Neural crest cell (in vitro differentiated cells): ENCODE measurements around the gene SHFL. TPM values are rescaled to one million over a fixed set of nuclear protein-coding genes. Genes with fewer than 3 reads are reported as not detected.

Experiments
- DNase-seq: peaks from one replicate; pipeline ENCODE4 v3.0.0; 2021; ENCODE audit warnings: low read depth, mixed read lengths, low spot score
- H3K27ac Mint-ChIP-seq: one replicate; pipeline ENCODE4 v1.8.0; 2021; ENCODE audit warnings: mild to moderate bottlenecking, mixed read lengths; ENCODE audit not compliant: unreplicated experiment
- H3K27me3 Mint-ChIP-seq: 2 replicates; pipeline ENCODE4 v1.8.0; 2021; ENCODE audit warnings: low read depth, mild to moderate bottlenecking, mixed read lengths
- H3K36me3 Mint-ChIP-seq: 2 replicates; pipeline ENCODE4 v1.8.0; 2021; ENCODE audit warnings: low read depth, mild to moderate bottlenecking, mixed read lengths
- H3K4me1 Mint-ChIP-seq: 2 replicates; pipeline ENCODE4 v1.8.0; 2021; ENCODE audit warnings: mixed read lengths
- H3K4me3 Mint-ChIP-seq: one replicate; pipeline ENCODE4 v1.8.0; 2021; ENCODE audit warnings: mild to moderate bottlenecking, mixed read lengths
- H3K9me3 Mint-ChIP-seq: 2 replicates; pipeline ENCODE4 v1.8.0; 2021; ENCODE audit warnings: mixed read lengths
- total RNA-seq: library from RNA; stranded (reverse); gene quantifications from 2 replicates; pipeline ENCODE4 v1.2.1, GENCODE V29; 2021
- TF ChIP-seq, protein P1 (sequence below): fragments of 200-600 bp; sonication (generic); conservative IDR thresholded peaks from 2 replicates; pipeline ENCODE4 v1.5.0; 2021; ENCODE audit warnings: antibody characterized with exemption, mild to moderate bottlenecking

Gene SHFL
- total RNA-seq, 1 donor from 2014 or later, result 0.89 TPM

DNA sequence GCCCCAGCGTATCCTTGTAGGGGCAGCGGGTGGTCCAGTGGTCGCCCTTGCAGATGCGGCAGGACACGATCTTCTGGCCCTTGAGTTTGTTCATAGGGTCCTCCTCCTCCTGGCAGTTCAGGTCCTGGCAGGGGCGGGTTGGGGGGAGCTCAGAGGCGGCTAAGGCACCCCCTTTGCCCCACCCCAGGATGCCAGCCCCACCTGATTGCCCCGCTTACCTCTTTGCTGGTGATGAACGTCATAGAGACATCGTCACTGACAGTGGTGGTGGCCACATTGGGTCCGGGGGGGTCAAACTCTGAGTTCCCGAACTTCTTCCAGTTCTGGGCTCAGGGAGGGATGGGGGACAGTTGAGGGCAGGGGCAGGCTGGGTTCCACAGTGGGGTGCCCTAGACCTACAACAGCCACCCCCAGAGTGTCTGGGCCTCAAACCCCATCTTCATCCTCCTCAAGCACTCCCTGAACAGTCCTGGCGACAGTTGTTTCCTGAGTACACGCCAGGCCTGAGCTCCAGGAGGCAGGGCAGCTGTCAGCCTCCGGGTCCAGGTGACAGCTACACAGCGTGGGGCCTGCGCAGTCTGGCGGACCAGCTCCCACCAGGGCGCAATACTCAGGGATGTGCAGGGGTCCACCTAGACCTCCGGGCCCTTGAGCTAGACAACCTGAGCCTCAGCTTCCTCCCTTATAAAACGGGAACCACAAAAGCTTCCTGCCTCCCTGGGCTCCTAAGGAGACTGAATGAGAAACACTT, 30.9 kb downstream of the SHFL start:
- peaks cover 11% of the 10 kb centered on the region for H3K4me1 Mint-ChIP-seq
- H3K4me3 Mint-ChIP-seq, result peak overlapping the region; percentile 84
- H3K27me3 Mint-ChIP-seq, result peaks cover 18% of the 10 kb centered on the region
- no peak for DNase-seq
- peaks cover 6% of the 10 kb centered on the region for H3K36me3 Mint-ChIP-seq
- no peak overlapping the region for H3K27ac Mint-ChIP-seq
- TF ChIP-seq, protein P1, sequence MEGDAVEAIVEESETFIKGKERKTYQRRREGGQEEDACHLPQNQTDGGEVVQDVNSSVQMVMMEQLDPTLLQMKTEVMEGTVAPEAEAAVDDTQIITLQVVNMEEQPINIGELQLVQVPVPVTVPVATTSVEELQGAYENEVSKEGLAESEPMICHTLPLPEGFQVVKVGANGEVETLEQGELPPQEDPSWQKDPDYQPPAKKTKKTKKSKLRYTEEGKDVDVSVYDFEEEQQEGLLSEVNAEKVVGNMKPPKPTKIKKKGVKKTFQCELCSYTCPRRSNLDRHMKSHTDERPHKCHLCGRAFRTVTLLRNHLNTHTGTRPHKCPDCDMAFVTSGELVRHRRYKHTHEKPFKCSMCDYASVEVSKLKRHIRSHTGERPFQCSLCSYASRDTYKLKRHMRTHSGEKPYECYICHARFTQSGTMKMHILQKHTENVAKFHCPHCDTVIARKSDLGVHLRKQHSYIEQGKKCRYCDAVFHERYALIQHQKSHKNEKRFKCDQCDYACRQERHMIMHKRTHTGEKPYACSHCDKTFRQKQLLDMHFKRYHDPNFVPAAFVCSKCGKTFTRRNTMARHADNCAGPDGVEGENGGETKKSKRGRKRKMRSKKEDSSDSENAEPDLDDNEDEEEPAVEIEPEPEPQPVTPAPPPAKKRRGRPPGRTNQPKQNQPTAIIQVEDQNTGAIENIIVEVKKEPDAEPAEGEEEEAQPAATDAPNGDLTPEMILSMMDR, result no peak
- H3K9me3 Mint-ChIP-seq, result no peaks in the 10 kb centered on the region

DNA sequence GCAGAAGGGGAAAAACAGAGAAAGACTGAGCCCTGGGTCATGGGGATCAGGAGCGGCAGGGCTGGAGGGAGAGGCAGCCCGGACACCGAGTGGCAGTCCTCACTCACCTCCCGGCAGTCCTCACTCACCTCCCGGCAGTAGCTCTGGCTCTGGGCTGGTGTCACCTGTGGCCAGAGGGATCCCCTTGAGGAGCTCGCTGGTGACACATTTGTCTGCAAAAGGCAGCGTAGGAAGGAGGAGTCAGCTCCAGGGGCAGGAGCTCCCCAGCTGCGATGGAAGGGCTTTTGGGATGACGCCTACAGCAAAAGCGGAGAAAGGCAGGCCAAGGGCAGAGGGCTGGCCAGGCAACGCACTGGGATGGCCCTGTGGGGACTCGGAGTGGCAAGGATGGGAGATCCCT, 32.8 kb downstream of the SHFL start:
- H3K27me3 Mint-ChIP-seq, result peaks cover 18% of the 10 kb centered on the region
- peak overlapping the region; percentile 81 for H3K27ac Mint-ChIP-seq
- H3K4me1 Mint-ChIP-seq, result peaks cover 11% of the 10 kb centered on the region
- TF ChIP-seq, protein P1, result no peak
- DNase-seq, result no peak
- no peaks in the 10 kb centered on the region for H3K9me3 Mint-ChIP-seq
- H3K4me3 Mint-ChIP-seq, result peak overlapping the region; percentile 97
- peaks cover 6% of the 10 kb centered on the region for H3K36me3 Mint-ChIP-seq

DNA sequence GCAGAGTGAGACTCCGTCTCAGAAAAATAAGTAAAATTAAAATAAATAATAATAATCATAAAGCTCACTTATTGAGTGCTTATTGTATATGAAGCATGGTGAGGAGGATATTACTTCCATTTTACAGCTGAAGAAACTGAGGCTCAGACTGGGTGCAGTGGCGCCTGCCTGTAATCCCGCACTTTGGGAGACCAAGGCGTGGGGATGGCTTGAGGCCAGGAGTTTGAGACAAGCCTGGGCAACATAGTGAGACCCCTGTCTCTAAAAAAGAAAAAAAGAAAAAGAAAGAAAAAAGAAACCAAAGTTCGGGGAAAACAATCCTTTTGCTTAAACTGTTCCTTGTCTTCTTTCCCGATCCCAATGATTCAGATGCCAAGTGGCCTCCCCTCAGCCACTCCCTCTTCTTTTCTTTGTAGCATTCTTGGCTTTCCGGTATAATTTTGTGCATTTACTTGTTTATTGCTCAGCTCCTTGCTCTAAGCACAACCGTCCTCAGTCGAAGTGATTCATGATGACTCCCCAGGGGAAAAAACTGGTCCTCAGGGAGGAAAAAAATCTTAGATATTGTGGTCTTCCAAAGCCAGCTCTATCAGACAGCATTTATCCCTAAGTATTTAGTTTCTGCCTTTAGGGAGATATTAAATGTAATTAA, 34.5 kb downstream of the SHFL start:
- peaks cover 11% of the 10 kb centered on the region for H3K4me1 Mint-ChIP-seq
- peak overlapping the region; percentile 78 for H3K4me3 Mint-ChIP-seq
- H3K27me3 Mint-ChIP-seq, result peaks cover 9% of the 10 kb centered on the region
- H3K27ac Mint-ChIP-seq, result no peak overlapping the region
- TF ChIP-seq, protein P1, result no peak
- no peaks in the 10 kb centered on the region for H3K9me3 Mint-ChIP-seq
- no peak for DNase-seq
- peaks cover 10% of the 10 kb centered on the region for H3K36me3 Mint-ChIP-seq

DNA sequence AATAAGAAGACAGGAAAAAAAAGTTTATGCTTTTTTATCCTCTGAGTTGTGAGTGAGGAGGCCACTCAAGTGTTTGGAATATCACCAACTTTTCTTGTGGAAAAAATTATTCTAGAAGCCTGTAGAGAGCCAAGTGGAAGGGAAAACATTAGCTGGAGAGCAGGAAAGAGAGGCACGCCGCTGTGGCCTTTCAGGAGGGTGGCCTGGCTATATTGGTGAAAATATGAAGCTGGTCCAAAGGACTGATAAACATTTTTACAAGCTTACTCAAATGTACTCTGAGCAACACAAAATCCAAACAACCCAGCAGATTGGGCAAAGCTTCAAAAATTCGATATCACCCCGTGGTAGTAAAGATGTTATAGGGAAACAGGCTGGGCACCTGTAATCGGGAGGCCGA, 35.9 kb downstream of the SHFL start:
- Mint-ChIP-seq H3K36me3 (peaks cover 10% of the 10 kb centered on the region), H3K9me3 (no peaks in the 10 kb centered on the region), H3K27ac (no peak overlapping the region)

DNA sequence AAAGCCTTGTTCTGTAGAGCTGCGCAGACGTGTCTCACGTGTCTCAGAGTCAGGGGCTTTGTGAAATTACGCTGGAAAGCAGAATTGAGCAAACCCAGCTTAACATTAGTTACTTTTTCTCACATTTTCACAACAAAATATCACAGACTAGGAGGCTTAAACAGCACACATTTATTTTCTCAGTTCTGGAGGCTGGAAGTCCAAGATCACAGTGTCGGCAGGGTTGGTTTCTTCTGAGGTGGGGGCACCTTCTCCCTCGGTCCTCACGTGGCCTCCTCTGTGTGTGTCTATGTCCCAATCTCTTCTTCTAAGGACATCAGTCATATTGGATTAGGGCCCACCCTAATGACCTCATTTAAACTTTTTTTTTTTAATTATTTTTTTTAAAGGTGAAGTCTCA, 38.3 kb downstream of the SHFL start:
- peaks cover 10% of the 10 kb centered on the region for H3K36me3 Mint-ChIP-seq
- H3K9me3 Mint-ChIP-seq, result no peaks in the 10 kb centered on the region
- H3K27me3 Mint-ChIP-seq, result peaks cover 6% of the 10 kb centered on the region
- TF ChIP-seq, protein P1, result no peak
- peak overlapping the region; percentile 26 for H3K4me3 Mint-ChIP-seq
- no peak for DNase-seq
- H3K4me1 Mint-ChIP-seq, result peaks cover 5% of the 10 kb centered on the region
- no peak overlapping the region for H3K27ac Mint-ChIP-seq

More for the DNA sequence above, 35.9 kb downstream of the SHFL start:
- H3K27me3 Mint-ChIP-seq, result peaks cover 6% of the 10 kb centered on the region
- TF ChIP-seq, protein P1, result no peak
- peak overlapping the region; percentile 65 for H3K4me3 Mint-ChIP-seq
- DNase-seq, result no peak
- H3K4me1 Mint-ChIP-seq, result peaks cover 11% of the 10 kb centered on the region
